Ectodermal cell (in vitro differentiated cells): Measurements from ENCODE around the gene CALHM3. TPM values are rescaled to one million over a fixed set of nuclear protein-coding genes. Genes with fewer than 3 reads are reported as not detected.
"Not testable (repeated sequence)": the region's sequence is repeated elsewhere in the genome, so short reads cannot be mapped to it uniquely, and the experiment has no call there.

ENCODE experiments used
- H3K27ac ChIP-seq: 2 replicates; pipeline ENCODE4 v1.7.0; 2013; ENCODE audit warnings: mild to moderate bottlenecking, low read depth, low read length; ENCODE audit not compliant: insufficient read depth, poor library complexity, severe bottlenecking
- H3K27me3 ChIP-seq: 2 replicates; pipeline ENCODE4 v1.7.0; 2013; ENCODE audit warnings: mild to moderate bottlenecking, low read length; ENCODE audit not compliant: insufficient read depth, control insufficient read depth, poor library complexity, severe bottlenecking
- H3K36me3 ChIP-seq: one replicate; pipeline ENCODE4 v1.7.0; 2013; ENCODE audit warnings: low read length; ENCODE audit not compliant: control insufficient read depth, insufficient read depth
- H3K4me1 ChIP-seq: one replicate; pipeline ENCODE4 v1.7.0; 2013; ENCODE audit warnings: low read length; ENCODE audit not compliant: control insufficient read depth, insufficient read depth
- H3K4me3 ChIP-seq: 2 replicates; pipeline ENCODE4 v1.7.0; 2013; ENCODE audit warnings: low read depth, low read length, control low read depth; ENCODE audit not compliant: insufficient read depth
- H3K9me3 ChIP-seq: 2 replicates; pipeline ENCODE4 v1.7.0; 2013; ENCODE audit warnings: mild to moderate bottlenecking, low read length, moderate library complexity; ENCODE audit not compliant: control insufficient read depth
- WGBS, 2 experiments: methylation state at CpG; one replicate each; pipeline ENCODE4 v1.1.7; 2013; ENCODE audit warnings: missing lambda C conversion rate in 2 of 2; 5-methylcytosine and 5-hydroxymethylcytosine counted together
- polyA plus RNA-seq, 4 experiments: library from polyadenylated mRNA; stranded (reverse); fragments of 50-300 nt; gene quantifications; one replicate each; pipeline ENCODE4 v1.2.3, GENCODE V29; 2013

Gene CALHM3
- not detected for polyA plus RNA-seq (2013, experiment 1 of 4)
- not detected for polyA plus RNA-seq (2013, experiment 2 of 4)
- polyA plus RNA-seq (2013, experiment 3 of 4) = not detected
- polyA plus RNA-seq (2013, experiment 4 of 4) = 0.12 TPM

DNA sequence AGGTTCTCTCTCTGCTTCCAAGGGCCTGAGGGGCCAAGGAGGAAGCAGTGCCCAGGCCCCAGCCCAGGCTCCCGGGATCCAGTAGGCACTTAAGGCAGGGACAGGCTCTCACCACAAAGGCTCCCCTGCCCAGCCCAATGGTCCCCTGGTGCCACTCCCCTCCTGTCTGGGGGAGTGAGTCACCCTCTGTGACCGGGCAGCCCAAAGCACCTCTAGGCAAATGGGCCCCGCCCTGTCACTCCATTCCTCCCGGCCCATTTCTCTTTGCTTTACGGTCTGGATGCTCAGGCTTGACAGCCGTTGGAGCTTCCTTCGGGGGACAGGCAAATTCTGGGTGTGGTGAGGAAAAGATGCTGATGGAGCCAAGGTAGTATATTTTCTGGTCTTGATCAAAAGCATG, at the start of gene CALHM3:
Gene CALHM3 (minus strand): TSS at position 106 of the 400 bp plus-strand sequence. CDS start 208 bp downstream, outside the sequence.
- WGBS, 2 experiments = 82 to 87% methylated on average over 7 of the region's 7 CpGs
- no peaks in the 10 kb centered on the region for H3K9me3 ChIP-seq
- no peak within 1 kb of the TSS for H3K27ac ChIP-seq
- no peaks in the 10 kb centered on the region for H3K4me1 ChIP-seq
- no peak within 1 kb of the TSS for H3K4me3 ChIP-seq
- no peaks in the 10 kb centered on the region for H3K36me3 ChIP-seq
- no peaks in the 10 kb centered on the region for H3K27me3 ChIP-seq

GRCh38 chr10:103528549-103528948, 49.5 kb upstream of the CALHM3 start:
- H3K4me3 ChIP-seq = no peak overlapping the region
- no peaks in the 10 kb centered on the region for H3K9me3 ChIP-seq
- H3K27me3 ChIP-seq = no peaks in the 10 kb centered on the region
- H3K27ac ChIP-seq = no peak overlapping the region
- H3K4me1 ChIP-seq = no peaks in the 10 kb centered on the region
- no peaks in the 10 kb centered on the region for H3K36me3 ChIP-seq

GRCh38 chr10:103527476-103527875, 48.4 kb upstream of the CALHM3 start:
- not testable (repeated sequence) for H3K27ac ChIP-seq, H3K4me1 ChIP-seq, H3K9me3 ChIP-seq, H3K36me3 ChIP-seq, H3K27me3 ChIP-seq, H3K4me3 ChIP-seq
- WGBS, 2 experiments = 86 to 88% methylated on average over 2 of the region's 2 CpGs

- Histone ChIP-seq H3K27ac (no peak overlapping the region), H3K9me3 (no peaks in the 10 kb centered on the region), H3K4me3 (no peak overlapping the region), H3K36me3 (no peaks in the 10 kb centered on the region), H3K4me1 (no peaks in the 10 kb centered on the region), H3K27me3 (no peaks in the 10 kb centered on the region)
Measured at GRCh38 chr10:103525901-103526300, 46.9 kb upstream of the CALHM3 start.

- Histone ChIP-seq H3K4me3 (no peak overlapping the region), H3K36me3 (no peaks in the 10 kb centered on the region), H3K4me1 (no peaks in the 10 kb centered on the region), H3K27me3 (no peaks in the 10 kb centered on the region), H3K9me3 (no peaks in the 10 kb centered on the region), H3K27ac (no peak overlapping the region)
- 85 to 97% methylated on average over 3 to 4 of the region's 4 CpGs for WGBS, 2 experiments
Measured at GRCh38 chr10:103523683-103524082, 44.6 kb upstream of the CALHM3 start.

DNA sequence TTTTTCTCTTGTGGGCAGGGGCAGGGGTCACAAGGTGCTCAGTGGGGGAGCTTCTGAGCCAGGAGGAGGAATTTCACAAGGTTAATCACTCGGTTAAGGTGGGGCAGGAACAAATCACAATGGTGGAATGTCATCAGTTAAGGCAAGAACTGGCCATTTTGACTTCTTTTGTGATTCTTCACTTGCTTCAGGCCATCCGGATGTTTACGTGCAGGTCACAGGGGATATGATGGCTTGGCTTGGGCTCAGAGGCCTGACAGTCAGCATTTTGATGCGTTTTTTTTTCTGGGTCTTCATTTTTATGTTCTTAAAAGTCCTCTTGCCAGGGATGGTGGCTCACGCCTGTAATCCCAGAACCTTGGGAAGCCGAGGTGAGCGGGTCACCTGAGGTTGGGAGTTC, 43.0 kb upstream of the CALHM3 start:
- H3K4me1 ChIP-seq, H3K27ac ChIP-seq, H3K36me3 ChIP-seq, H3K27me3 ChIP-seq, H3K9me3 ChIP-seq, H3K4me3 ChIP-seq: not testable (repeated sequence)
- WGBS, 2 experiments = 91 to 94% methylated on average over 7 of the region's 7 CpGs

DNA sequence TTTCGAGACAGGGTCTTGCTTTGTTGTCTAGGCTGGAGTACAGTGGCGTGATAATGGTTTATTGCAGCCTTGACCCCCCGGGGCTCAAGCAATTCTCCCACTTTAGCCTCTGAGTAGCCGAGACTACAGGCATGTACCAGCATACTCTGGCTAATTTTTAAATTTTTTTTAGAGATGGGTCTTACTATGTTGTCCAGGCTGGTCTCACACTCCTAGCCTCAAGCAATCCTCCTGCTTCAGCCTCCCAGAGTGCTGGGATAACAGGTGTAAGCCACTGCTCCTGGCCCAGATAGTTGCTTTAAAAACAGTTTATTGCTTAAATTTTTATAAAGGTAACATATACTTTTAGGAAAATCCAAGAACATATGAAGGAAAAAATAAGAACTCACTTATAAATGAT, 40.8 kb upstream of the CALHM3 start:
- H3K9me3 ChIP-seq = no peaks in the 10 kb centered on the region
- WGBS, 2 experiments = 80 to 84% methylated on average over 3 to 4 of the region's 4 CpGs
- H3K4me3 ChIP-seq = no peak overlapping the region
- H3K27ac ChIP-seq = no peak overlapping the region
- no peaks in the 10 kb centered on the region for H3K4me1 ChIP-seq
- H3K36me3 ChIP-seq = no peaks in the 10 kb centered on the region
- H3K27me3 ChIP-seq = no peaks in the 10 kb centered on the region

GRCh38 chr10:103517234-103518085, 38.4 kb upstream of the CALHM3 start:
- Histone ChIP-seq H3K9me3 (no peaks in the 10 kb centered on the region), H3K4me1 (no peaks in the 10 kb centered on the region), H3K27me3 (no peaks in the 10 kb centered on the region), H3K4me3 (no peak overlapping the region), H3K27ac (no peak overlapping the region), H3K36me3 (no peaks in the 10 kb centered on the region)
- 92 to 94% methylated on average over 5 of the region's 5 CpGs for WGBS, 2 experiments

DNA sequence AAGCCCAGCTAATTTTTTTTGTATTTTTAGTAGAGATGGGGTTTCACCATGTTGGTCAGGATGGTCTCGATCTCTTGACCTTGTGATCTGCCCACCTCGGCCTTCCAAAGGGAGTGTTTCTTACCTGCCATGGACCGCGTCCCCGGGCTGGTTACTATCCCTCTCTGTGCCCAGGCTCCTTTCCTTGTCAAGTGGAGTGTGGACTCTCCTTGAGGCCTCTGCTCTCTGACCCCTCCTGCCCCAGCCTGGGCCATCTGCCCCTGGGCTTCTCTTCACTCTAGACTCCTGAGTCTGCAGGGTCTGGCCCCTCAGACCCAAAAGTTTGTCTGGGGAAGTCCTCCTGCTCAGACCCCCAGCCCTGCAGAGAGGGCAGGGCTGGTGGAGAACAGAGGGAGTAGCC, 35.2 kb upstream of the CALHM3 start:
- Histone ChIP-seq H3K27ac (no peak overlapping the region), H3K36me3 (no peaks in the 10 kb centered on the region), H3K9me3 (no peaks in the 10 kb centered on the region), H3K27me3 (no peaks in the 10 kb centered on the region), H3K4me3 (no peak overlapping the region), H3K4me1 (no peaks in the 10 kb centered on the region)
- WGBS, 2 experiments = 94 to 96% methylated on average over 5 of the region's 5 CpGs

DNA sequence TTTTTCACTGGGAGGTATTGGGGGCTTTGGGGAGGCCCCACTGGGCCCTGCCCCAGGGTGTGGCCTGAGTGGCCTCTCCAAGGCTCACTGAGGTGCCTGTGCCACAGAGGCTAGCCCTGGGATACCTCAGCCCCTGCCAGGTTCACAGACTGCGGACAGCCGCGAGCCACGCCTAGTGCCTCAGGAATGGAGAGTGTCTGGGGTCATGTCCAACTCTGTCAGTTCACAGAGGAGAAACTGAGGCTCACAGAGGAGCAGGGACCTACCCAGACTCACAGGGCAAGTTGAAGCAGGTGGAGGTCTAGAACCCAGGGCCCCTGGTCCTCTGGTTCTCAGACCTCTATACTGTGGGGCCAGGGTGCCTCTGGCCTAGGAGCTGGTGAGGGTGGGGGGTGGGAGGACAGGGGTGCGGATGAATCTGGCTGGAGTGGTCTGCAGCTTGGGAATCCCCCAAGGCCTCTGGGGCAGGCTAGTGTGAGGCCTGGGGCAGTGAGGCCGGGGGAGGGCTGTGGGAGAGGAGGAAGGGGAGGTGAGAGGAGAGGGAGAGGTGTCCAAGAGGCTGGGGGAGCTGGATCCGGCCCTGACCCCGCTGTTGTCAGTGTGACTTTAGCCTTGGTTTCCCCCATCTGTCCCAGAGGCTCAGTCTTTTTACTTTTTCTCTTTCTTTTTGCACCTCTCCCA, 34.5 kb upstream of the CALHM3 start:
- no peak overlapping the region for H3K27ac ChIP-seq
- H3K27me3 ChIP-seq = no peaks in the 10 kb centered on the region
- H3K36me3 ChIP-seq = no peaks in the 10 kb centered on the region
- H3K4me1 ChIP-seq = no peaks in the 10 kb centered on the region
- H3K9me3 ChIP-seq = no peaks in the 10 kb centered on the region
- 94 to 96% methylated on average over 8 of the region's 8 CpGs for WGBS, 2 experiments
- no peak overlapping the region for H3K4me3 ChIP-seq
